MM.1S (cell line): Measurements from ENCODE around the gene CD58.
A peak's percentile ranks its signal among the peaks of the same experiment; 100 is the strongest.

Experiments
- DNase-seq: peaks from one replicate; pipeline ENCODE4 v3.0.0-alpha.2; 2015
- H2AFZ ChIP-seq: fragments of 300-600 bp; sonication (generic); 2 replicates; pipeline ENCODE4 v1.6.0; 2016; ENCODE audit warnings: antibody characterized with exemption, low read length
- H3F3A ChIP-seq: fragments of 300-600 bp; sonication (generic); 2 replicates; pipeline ENCODE4 v1.6.1; 2016; ENCODE audit warnings: mild to moderate bottlenecking, antibody characterized with exemption, low read length, moderate library complexity, mixed read lengths; ENCODE audit not compliant: insufficient read depth
- H3K27ac ChIP-seq: fragments of 300-600 bp; sonication (generic); 2 replicates; pipeline ENCODE4 v1.5.1; 2016; ENCODE audit warnings: mild to moderate bottlenecking, low read length
- H3K27me3 ChIP-seq: fragments of 300-600 bp; sonication (generic); replicated peaks from 2 replicates; pipeline ENCODE4 v1.6.0; 2016; ENCODE audit warnings: low read length; ENCODE audit not compliant: insufficient read depth
- H3K36me3 ChIP-seq: fragments of 300-600 bp; sonication (generic); replicated peaks from 2 replicates; pipeline ENCODE4 v1.6.1; 2016; ENCODE audit warnings: mild to moderate bottlenecking, low read length, mixed read lengths; ENCODE audit not compliant: insufficient read depth
- H3K4me1 ChIP-seq: fragments of 300-600 bp; sonication (generic); 2 replicates; pipeline ENCODE4 v1.6.1; 2016; ENCODE audit warnings: low read length, mixed read lengths
- H3K4me2 ChIP-seq: fragments of 300-600 bp; sonication (generic); 2 replicates; pipeline ENCODE4 v1.6.0; 2016; ENCODE audit warnings: low read depth, low read length
- H3K4me3 ChIP-seq: fragments of 300-600 bp; sonication (generic); 2 replicates; pipeline ENCODE4 v1.5.1; 2016; ENCODE audit warnings: low read length, mixed read lengths
- H3K79me2 ChIP-seq: fragments of 300-600 bp; sonication (generic); 2 replicates; pipeline ENCODE4 v1.6.1; 2016; ENCODE audit warnings: mixed run types, low read length, mixed read lengths
- H3K9ac ChIP-seq: fragments of 300-600 bp; sonication (generic); 2 replicates; pipeline ENCODE4 v1.6.1; 2016; ENCODE audit warnings: low read length, mixed read lengths
- H3K9me2 ChIP-seq: fragments of 300-600 bp; sonication (generic); replicated peaks from 2 replicates; pipeline ENCODE4 v1.6.1; 2016; ENCODE audit warnings: mild to moderate bottlenecking, low read length, mixed read lengths; ENCODE audit not compliant: insufficient read depth
- H3K9me3 ChIP-seq: fragments of 300-600 bp; sonication (generic); replicated peaks from 2 replicates; pipeline ENCODE4 v1.6.1; 2016; ENCODE audit warnings: mild to moderate bottlenecking, low read length, mixed read lengths; ENCODE audit not compliant: insufficient read depth
- H4K20me1 ChIP-seq: fragments of 300-600 bp; sonication (generic); 2 replicates; pipeline ENCODE4 v1.6.1; 2016; ENCODE audit warnings: mild to moderate bottlenecking, low read length, moderate library complexity, mixed read lengths; ENCODE audit not compliant: insufficient read depth
- CTCF ChIP-seq: fragments of 300-600 bp; sonication (generic); IDR thresholded peaks from 2 replicates; pipeline ENCODE4 v1.5.1; 2016; ENCODE audit warnings: antibody characterized with exemption, low read length, mixed read lengths
- EZH2 ChIP-seq: fragments of 300-600 bp; sonication (generic); optimal IDR thresholded peaks from 2 replicates; pipeline ENCODE3; 2017; ENCODE audit warnings: low read depth, mild to moderate bottlenecking, antibody characterized with exemption, low read length, mixed read lengths
- EZH2phosphoT487 ChIP-seq: fragments of 300-600 bp; sonication (generic); IDR thresholded peaks from 2 replicates; pipeline ENCODE4 v1.6.1; 2018; ENCODE audit warnings: antibody characterized with exemption, low read length

CD58 gene

GRCh38 chr1:116514708-116515525 lies 55.9 kb downstream of the CD58 start:
- Histone ChIP-seq H3K4me2 (peak overlapping the region; percentile 41), H4K20me1 (no peaks in the 10 kb centered on the region), H2AFZ (no peak overlapping the region), H3K9me2 (no peaks in the 10 kb centered on the region), H3K9ac (peak overlapping the region; percentile 20; the same call in 1 of the 2 replicates), H3K27ac (peak overlapping the region; percentile 84; the same call in 1 of the 2 replicates), H3K4me1 (peaks cover 54% of the 10 kb centered on the region), H3K27me3 (no peaks in the 10 kb centered on the region), H3K36me3 (no peaks in the 10 kb centered on the region), H3K79me2 (no peaks in the 10 kb centered on the region), H3K9me3 (no peaks in the 10 kb centered on the region), H3K4me3 (no peak overlapping the region), H3F3A (peaks cover 21% of the 10 kb centered on the region)
- no peak for TF ChIP-seq EZH2phosphoT487
- no peak for TF ChIP-seq EZH2
- TF ChIP-seq CTCF = no peak
- peak; percentile 28 for DNase-seq

GRCh38 chr1:116513956-116514355 lies 56.9 kb downstream of the CD58 start:
- Histone ChIP-seq H4K20me1 (no peaks in the 10 kb centered on the region), H3K4me3 (no peak overlapping the region), H3K9me2 (no peaks in the 10 kb centered on the region), H3K27me3 (no peaks in the 10 kb centered on the region), H3F3A (peaks cover 26% of the 10 kb centered on the region), H3K4me1 (peaks cover 62% of the 10 kb centered on the region), H3K27ac (peak overlapping the region; percentile 84; the same call in 1 of the 2 replicates), H3K36me3 (no peaks in the 10 kb centered on the region), H2AFZ (no peak overlapping the region), H3K9ac (no peak overlapping the region), H3K4me2 (no peak overlapping the region), H3K9me3 (no peaks in the 10 kb centered on the region), H3K79me2 (no peaks in the 10 kb centered on the region)
- no peak for TF ChIP-seq CTCF
- TF ChIP-seq EZH2phosphoT487 = no peak
- no peak for TF ChIP-seq EZH2
- no peak for DNase-seq

- Histone ChIP-seq H3K79me2 (no peaks in the 10 kb centered on the region), H3K36me3 (no peaks in the 10 kb centered on the region), H3K4me2 (no peak overlapping the region), H4K20me1 (no peaks in the 10 kb centered on the region), H3K9me2 (no peaks in the 10 kb centered on the region), H3K27ac (no peak overlapping the region), H3K4me1 (peaks cover 65% of the 10 kb centered on the region), H3K27me3 (no peaks in the 10 kb centered on the region), H2AFZ (no peak overlapping the region), H3K4me3 (no peak overlapping the region), H3F3A (peaks cover 36% of the 10 kb centered on the region), H3K9ac (no peak overlapping the region), H3K9me3 (no peaks in the 10 kb centered on the region)
- no peak for DNase-seq
- TF ChIP-seq CTCF (no peak), EZH2phosphoT487 (no peak), EZH2 (no peak)
These were observed 59.3 kb downstream of the CD58 start for GRCh38 chr1:116511459-116512019.
